Activated CD8-positive, alpha-beta T cell treated with anti-CD3 and anti-CD28 coated beads for 36 hours (primary cell): Measurements from ENCODE around the gene PTPRR. TPM values are rescaled to one million over a fixed set of nuclear protein-coding genes. Genes with fewer than 3 reads are reported as not detected.

ENCODE experiments used
- ATAC-seq: fragments of 200-7000 bp; cut with Tn5 transposase; one replicate; pipeline ENCODE4 v1.10.0; 2021; ENCODE audit warnings: mild to moderate bottlenecking, moderate library complexity
- CTCF ChIA-PET: fragments of 350-600 bp; sonication (Branson Sonifier 250); formaldehyde crosslinking; loops from one replicate; lab custom pipeline; 2021; ENCODE audit warnings: antibody characterized with exemption; lab: Charles Lee
- POLR2A ChIA-PET: fragments of 350-600 bp; sonication (Branson Sonifier 250); formaldehyde crosslinking; loops from one replicate; lab custom pipeline; 2021; ENCODE audit warnings: antibody characterized with exemption; lab: Charles Lee
- DNase-seq: peaks from one replicate; pipeline ENCODE4 v3.0.0-alpha.2; 2020
- H3K27ac Mint-ChIP-seq: one replicate; pipeline ENCODE4 v1.8.0; 2021; ENCODE audit warnings: mild to moderate bottlenecking, mixed read lengths
- H3K27me3 Mint-ChIP-seq: one replicate; pipeline ENCODE4 v1.8.0; 2021; ENCODE audit warnings: mixed read lengths
- H3K36me3 Mint-ChIP-seq: one replicate; pipeline ENCODE4 v1.8.0; 2021; ENCODE audit warnings: low read depth, mixed read lengths
- H3K4me1 Mint-ChIP-seq: one replicate; pipeline ENCODE4 v1.8.0; 2021; ENCODE audit warnings: low read depth, mixed read lengths
- H3K4me3 Mint-ChIP-seq: one replicate; pipeline ENCODE4 v1.8.0; 2021; ENCODE audit warnings: mild to moderate bottlenecking, moderate library complexity, mixed read lengths
- H3K9me3 Mint-ChIP-seq: one replicate; pipeline ENCODE4 v1.8.0; 2021; ENCODE audit warnings: mixed read lengths
- CTCF ChIP-seq: fragments of 200-600 bp; IDR thresholded peaks from one replicate; pipeline ENCODE4 v1.8.0; 2022; ENCODE audit warnings: antibody characterized with exemption, mild to moderate bottlenecking
- intact Hi-C: fragments of 100-400 bp; cut with micrococcal nuclease; formaldehyde crosslinking; loops from one replicate; pipeline ENCODE4 v1.10.0; 2022
- total RNA-seq, 2 experiments: library from RNA; stranded (reverse); gene quantifications; one replicate each; pipeline ENCODE4 v1.2.3, GENCODE V29; 2021

PTPRR gene
- total RNA-seq, 2 experiments from 2014 or later: not detected

- ChIA-PET CTCF (no interaction called here), POLR2A (no interaction called here)
- H3K4me1 Mint-ChIP-seq: no peaks in the 10 kb centered on the region
- H3K9me3 Mint-ChIP-seq: no peaks in the 10 kb centered on the region
- intact Hi-C loops: no loop called here
- H3K36me3 Mint-ChIP-seq: no peaks in the 10 kb centered on the region
- no peak for TF ChIP-seq CTCF
- no peak overlapping the region for H3K4me3 Mint-ChIP-seq
- H3K27ac Mint-ChIP-seq: no peak overlapping the region
- no peaks in the 10 kb centered on the region for H3K27me3 Mint-ChIP-seq
- ATAC-seq (no peak), DNase-seq (no peak)
Measured at GRCh38 chr12:70822412-70822811, 98.1 kb downstream of the PTPRR start.

DNA sequence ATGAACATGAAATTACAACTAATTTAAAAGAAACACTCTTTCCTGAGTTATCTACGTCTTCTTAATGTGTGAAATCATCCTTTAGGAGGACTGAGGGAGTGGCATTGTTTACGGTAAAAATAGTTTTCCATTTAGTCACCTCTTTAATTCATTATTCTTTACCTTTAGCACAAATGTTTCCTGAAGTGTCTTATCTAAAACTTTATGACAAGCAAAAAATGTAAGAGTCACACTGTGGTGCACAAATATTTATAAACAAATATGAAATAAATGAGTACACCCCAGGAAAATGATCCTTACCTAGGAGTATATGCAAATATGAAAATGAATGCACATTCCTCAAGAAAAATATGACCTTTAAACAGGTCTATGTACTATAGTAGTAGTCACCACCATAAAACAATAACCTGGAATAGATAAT lies 104.6 kb downstream of the PTPRR start:
- ChIA-PET POLR2A (no interaction called here), CTCF (no interaction called here)
- Mint-ChIP-seq H3K4me1 (no peaks in the 10 kb centered on the region), H3K9me3 (no peaks in the 10 kb centered on the region), H3K4me3 (no peak overlapping the region), H3K27ac (no peak overlapping the region), H3K36me3 (no peaks in the 10 kb centered on the region), H3K27me3 (no peaks in the 10 kb centered on the region)
- DNase-seq: no peak
- TF ChIP-seq CTCF: no peak
- intact Hi-C loops: no loop called here
- ATAC-seq: no peak

- CTCF ChIA-PET: no interaction called here
Measured at GRCh38 chr12:70815056-70815455, 105.5 kb downstream of the PTPRR start.

DNA sequence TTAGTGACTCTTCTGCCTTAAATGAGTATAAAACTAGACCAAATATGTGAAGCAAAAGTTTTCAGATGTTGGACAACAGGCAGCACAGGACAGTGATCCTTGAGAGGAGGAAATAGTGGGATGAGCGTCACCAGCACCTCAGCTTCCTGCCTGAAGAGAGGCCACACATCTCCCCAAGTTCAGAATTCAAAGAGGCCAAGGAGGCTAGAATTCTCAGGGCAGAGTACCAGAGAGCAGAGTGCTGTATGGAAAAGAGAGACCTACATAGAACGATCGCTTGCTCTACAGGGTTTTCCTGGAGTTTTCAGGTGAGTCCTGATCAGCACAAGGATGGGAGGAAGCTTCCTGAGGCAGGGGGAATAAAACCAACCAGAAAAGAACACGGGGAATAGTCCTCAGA lies 107.0 kb downstream of the PTPRR start:
- DNase-seq (no peak), ATAC-seq (no peak)
- no peaks in the 10 kb centered on the region for H3K4me1 Mint-ChIP-seq
- H3K4me3 Mint-ChIP-seq: no peak overlapping the region
- H3K27ac Mint-ChIP-seq: no peak overlapping the region
- POLR2A ChIA-PET: no interaction called here
- H3K36me3 Mint-ChIP-seq: no peaks in the 10 kb centered on the region
- peaks cover 3% of the 10 kb centered on the region for H3K9me3 Mint-ChIP-seq
- no peak for TF ChIP-seq CTCF
- CTCF ChIA-PET: no interaction called here
- peaks cover 5% of the 10 kb centered on the region for H3K27me3 Mint-ChIP-seq
- intact Hi-C loops: no loop called here

More at GRCh38 chr12:70815056-70815455, 105.5 kb downstream of the PTPRR start:
- no peak for DNase-seq
- peaks cover 3% of the 10 kb centered on the region for H3K27me3 Mint-ChIP-seq
- POLR2A ChIA-PET: no interaction called here
- H3K4me3 Mint-ChIP-seq: no peak overlapping the region
- TF ChIP-seq CTCF: no peak
- H3K36me3 Mint-ChIP-seq: no peaks in the 10 kb centered on the region
- intact Hi-C loops: no loop called here
- no peaks in the 10 kb centered on the region for H3K4me1 Mint-ChIP-seq
- no peaks in the 10 kb centered on the region for H3K9me3 Mint-ChIP-seq
- no peak for ATAC-seq
- H3K27ac Mint-ChIP-seq: no peak overlapping the region

DNA sequence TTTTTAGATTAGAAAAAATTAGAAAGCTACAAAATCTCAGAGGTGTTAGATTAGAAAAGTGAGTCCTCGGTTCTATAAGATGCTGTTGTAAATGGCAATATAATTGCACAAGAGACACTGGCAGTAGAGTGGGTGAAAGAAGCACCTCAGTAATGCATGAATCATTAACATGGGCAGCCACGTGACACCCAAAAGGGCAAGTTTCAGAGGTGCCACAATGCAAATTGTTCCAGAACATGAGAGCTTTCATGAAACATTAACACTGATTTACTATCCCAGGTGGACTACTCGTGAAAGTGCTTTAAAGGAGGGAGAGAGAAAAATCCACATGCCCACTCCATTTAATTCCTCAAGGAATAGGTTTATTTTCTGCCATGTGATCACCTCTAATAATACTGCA lies 108.4 kb downstream of the PTPRR start:
- Mint-ChIP-seq H3K4me3 (no peak overlapping the region), H3K4me1 (no peaks in the 10 kb centered on the region), H3K9me3 (peaks cover 6% of the 10 kb centered on the region), H3K36me3 (no peaks in the 10 kb centered on the region), H3K27ac (no peak overlapping the region), H3K27me3 (peaks cover 7% of the 10 kb centered on the region)
- ATAC-seq (no peak), DNase-seq (no peak)
- ChIA-PET POLR2A (no interaction called here), CTCF (interaction anchor here (0.6 to 1.0 kb wide), 3 partner anchors 15 to 1105 kb away, joined by 3 to 4 read pairs (median 3); no protein-coding TSS in a partner anchor)
- intact Hi-C loops: no loop called here
- no peak for TF ChIP-seq CTCF
